ENCODE data around the gene EEF2. TPM values are rescaled to one million over a fixed set of nuclear protein-coding genes. Genes with fewer than 3 reads are reported as not detected.
A peak's percentile ranks its signal among the peaks of the same experiment; 100 is the strongest.

The EEF2 gene
- total RNA-seq, 1 experiment from 2014 or later, result 2,701 TPM

- peaks cover 36% of the 10 kb centered on the region for H3K4me1 ChIP-seq (ENCODE audit: insufficient read depth, low read length, poor library complexity, severe bottlenecking)
- CTCF ChIA-PET, result interaction anchor here (0.8 kb wide), 1 partner anchor 153 kb away, joined by 3 read pairs; no protein-coding TSS in a partner anchor
- H3K36me3 ChIP-seq (ENCODE audit: insufficient read depth, low read length, poor library complexity, severe bottlenecking), result peaks cover 34% of the 10 kb centered on the region
- H3K4me3 ChIP-seq (ENCODE audit: low read depth, low read length, poor library complexity, severe bottlenecking), result peak overlapping the region; percentile 98
- no peak for TF ChIP-seq EZH2 (IDR thresholded peaks at IDR 0.05; ENCODE audit: borderline replicate concordance, low read depth, low read length, poor library complexity, severe bottlenecking)
- TF ChIP-seq CTCF (conservative IDR thresholded peaks at IDR 0.05; ENCODE audit: low read depth, low read length), result peak; percentile 79
- H3K27ac ChIP-seq (ENCODE audit: low read depth, low read length, poor library complexity, severe bottlenecking), result peak overlapping the region; percentile 96
- H3K9me3 ChIP-seq (ENCODE audit: low read depth, low read length, poor library complexity, severe bottlenecking), result no peaks in the 10 kb centered on the region
- peak; percentile 92 for DNase-seq (ENCODE audit: low spot score)
- BruUV-seq (replicated peaks), result no TSS peak
- intact Hi-C loops (cut with micrococcal nuclease; ENCODE audit: unreplicated experiment), result loop anchor here (1.0 kb wide), 1 partner anchor 218 kb away; no protein-coding TSS in a partner anchor
- POLR2A ChIA-PET (ENCODE audit: low non-redundant PET), result no interaction called here
- no peaks in the 10 kb centered on the region for H3K27me3 ChIP-seq (replicated peaks; ENCODE audit: insufficient read depth, low read depth, low read length, poor library complexity)
Observed at GRCh38 chr19:3986260-3987041, 1.2 kb upstream of the EEF2 start.

- Histone ChIP-seq H3K36me3 (ENCODE audit: insufficient read depth, low read length, poor library complexity, severe bottlenecking) (peaks cover 41% of the 10 kb centered on the region), H3K4me3 (ENCODE audit: low read depth, low read length, poor library complexity, severe bottlenecking) (peak overlapping the region; percentile 98), H3K4me1 (ENCODE audit: insufficient read depth, low read length, poor library complexity, severe bottlenecking) (peaks cover 36% of the 10 kb centered on the region), H3K27me3 (replicated peaks; ENCODE audit: insufficient read depth, low read depth, low read length, poor library complexity) (no peaks in the 10 kb centered on the region), H3K27ac (ENCODE audit: low read depth, low read length, poor library complexity, severe bottlenecking) (peak overlapping the region; percentile 96), H3K9me3 (ENCODE audit: low read depth, low read length, poor library complexity, severe bottlenecking) (no peaks in the 10 kb centered on the region)
- no peak for TF ChIP-seq CTCF (conservative IDR thresholded peaks at IDR 0.05; ENCODE audit: low read depth, low read length)
- TF ChIP-seq EZH2 (IDR thresholded peaks at IDR 0.05; ENCODE audit: borderline replicate concordance, low read depth, low read length, poor library complexity, severe bottlenecking), result no peak
- BruUV-seq (replicated peaks), result no TSS peak
- no peak for DNase-seq (ENCODE audit: low spot score)
- POLR2A ChIA-PET (ENCODE audit: low non-redundant PET), result interaction anchor here (0.5 to 1.1 kb wide), 7 partner anchors 10 to 154 kb away, joined by 3 to 11 read pairs (median 5); partner anchors contain the start of genes PIAS4 and ZBTB7A
- intact Hi-C loops (cut with micrococcal nuclease; ENCODE audit: unreplicated experiment), result loop anchor here (1.0 kb wide), 1 partner anchor 219 kb away; no protein-coding TSS in a partner anchor
- CTCF ChIA-PET, result interaction anchor here (0.8 kb wide), 1 partner anchor 153 kb away, joined by 3 read pairs; no protein-coding TSS in a partner anchor
Observed at GRCh38 chr19:3985643-3986259, 488 bp upstream of the EEF2 start.

GRCh38 chr19:3984584-3984907 lies 717 bp downstream of the EEF2 start:
- intact Hi-C loops (cut with micrococcal nuclease; ENCODE audit: unreplicated experiment), result no loop called here
- ChIA-PET POLR2A (ENCODE audit: low non-redundant PET) (no interaction called here), CTCF (no interaction called here)
- H3K36me3 ChIP-seq (ENCODE audit: insufficient read depth, low read length, poor library complexity, severe bottlenecking), result peaks cover 53% of the 10 kb centered on the region
- no peaks in the 10 kb centered on the region for H3K9me3 ChIP-seq (ENCODE audit: low read depth, low read length, poor library complexity, severe bottlenecking)
- H3K27me3 ChIP-seq (replicated peaks; ENCODE audit: insufficient read depth, low read depth, low read length, poor library complexity), result no peaks in the 10 kb centered on the region
- no TSS peak for BruUV-seq (replicated peaks)
- H3K4me1 ChIP-seq (ENCODE audit: insufficient read depth, low read length, poor library complexity, severe bottlenecking), result peaks cover 36% of the 10 kb centered on the region
- H3K4me3 ChIP-seq (ENCODE audit: low read depth, low read length, poor library complexity, severe bottlenecking), result peak overlapping the region; percentile 98
- no peak for DNase-seq (ENCODE audit: low spot score)
- TF ChIP-seq CTCF (conservative IDR thresholded peaks at IDR 0.05; ENCODE audit: low read depth, low read length), result no peak
- peak overlapping the region; percentile 96 for H3K27ac ChIP-seq (ENCODE audit: low read depth, low read length, poor library complexity, severe bottlenecking)

Data from A673 (cell line).